SU-DHL-6 (cell line): ENCODE data around the gene NTN4.
A peak's percentile ranks its signal among the peaks of the same experiment; 100 is the strongest.
"Not testable (repeated sequence)": the region's sequence is repeated elsewhere in the genome, so short reads cannot be mapped to it uniquely, and the experiment has no call there.

ENCODE experiments used
- H2AFZ ChIP-seq: fragments of 200-600 bp; sonication (generic); 2 replicates; pipeline ENCODE4 v1.6.1; 2014; ENCODE audit warnings: low read depth, mild to moderate bottlenecking, moderate library complexity, mixed read lengths, antibody characterized with exemption, low read length; ENCODE audit not compliant: severe bottlenecking
- H3F3A ChIP-seq: fragments of 200-600 bp; shearing (Covaris generic); 2 replicates; pipeline ENCODE4 v1.6.0; 2016; ENCODE audit warnings: antibody characterized with exemption, mild to moderate bottlenecking; ENCODE audit not compliant: insufficient read depth
- H3K27ac ChIP-seq: fragments of 200-600 bp; sonication (generic); 2 replicates; pipeline ENCODE4 v1.5.1; 2016; ENCODE audit warnings: low read depth, mild to moderate bottlenecking, low read length, moderate library complexity, mixed read lengths
- H3K27me3 ChIP-seq: fragments of 200-600 bp; sonication (generic), shearing (Covaris generic); 2 replicates; pipeline ENCODE4 v1.6.0; 2014; ENCODE audit warnings: mild to moderate bottlenecking, low read length
- H3K36me3 ChIP-seq: fragments of 200-600 bp; sonication (generic); 2 replicates; pipeline ENCODE4 v1.6.1; 2014; ENCODE audit warnings: mild to moderate bottlenecking, low read length, mixed read lengths
- H3K4me2 ChIP-seq: fragments of 300-600, 200-600 bp; shearing (Covaris generic), sonication (generic); 2 replicates; pipeline ENCODE4 v1.6.0; 2014; ENCODE audit warnings: low read length, low read depth, mild to moderate bottlenecking; ENCODE audit not compliant: poor library complexity, severe bottlenecking
- H3K4me3 ChIP-seq: fragments of 200-600 bp; sonication (generic); 2 replicates; pipeline ENCODE4 v1.5.1; 2014; ENCODE audit warnings: antibody characterized with exemption, low read length, mild to moderate bottlenecking, mixed read lengths; ENCODE audit not compliant: insufficient read depth, poor library complexity, severe bottlenecking
- H3K79me2 ChIP-seq: fragments of 200-600 bp; sonication (generic); 2 replicates; pipeline ENCODE4 v1.6.1; 2014; ENCODE audit warnings: mild to moderate bottlenecking, low read length, moderate library complexity; ENCODE audit not compliant: insufficient read depth
- H3K9ac ChIP-seq: fragments of 200-600 bp; sonication (generic); 2 replicates; pipeline ENCODE4 v1.7.0; 2014; ENCODE audit warnings: mild to moderate bottlenecking, low read length
- H3K9me2 ChIP-seq: fragments of 200-600 bp; sonication (generic); replicated peaks from 2 replicates; pipeline ENCODE4 v1.6.1; 2014; ENCODE audit warnings: low read length; ENCODE audit not compliant: insufficient read depth
- H3K9me3 ChIP-seq: fragments of 200-600 bp; sonication (generic); 2 replicates; pipeline ENCODE4 v1.6.1; 2014; ENCODE audit warnings: low read length, mixed read lengths; ENCODE audit not compliant: insufficient read depth
- H4K20me1 ChIP-seq: fragments of 200-600 bp; sonication (generic); 2 replicates; pipeline ENCODE4 v1.6.1; 2014; ENCODE audit warnings: low read depth, mild to moderate bottlenecking, antibody characterized with exemption, low read length, moderate library complexity, mixed read lengths
- EZH2phosphoT487 ChIP-seq: fragments of 200-600 bp; sonication (generic), shearing (Covaris generic); conservative IDR thresholded peaks from 2 replicates; pipeline ENCODE4 v1.6.1; 2018; ENCODE audit warnings: mild to moderate bottlenecking, antibody characterized with exemption, low read length, moderate library complexity, mixed read lengths
- TF ChIP-seq, protein P1 (sequence below): fragments of 200-600 bp; sonication (generic); IDR thresholded peaks from one replicate; pipeline ENCODE4 v1.5.1; 2017; ENCODE audit warnings: antibody characterized with exemption, mild to moderate bottlenecking, low read length, moderate library complexity; ENCODE audit not compliant: insufficient read depth, poor library complexity, severe bottlenecking

Gene NTN4

DNA sequence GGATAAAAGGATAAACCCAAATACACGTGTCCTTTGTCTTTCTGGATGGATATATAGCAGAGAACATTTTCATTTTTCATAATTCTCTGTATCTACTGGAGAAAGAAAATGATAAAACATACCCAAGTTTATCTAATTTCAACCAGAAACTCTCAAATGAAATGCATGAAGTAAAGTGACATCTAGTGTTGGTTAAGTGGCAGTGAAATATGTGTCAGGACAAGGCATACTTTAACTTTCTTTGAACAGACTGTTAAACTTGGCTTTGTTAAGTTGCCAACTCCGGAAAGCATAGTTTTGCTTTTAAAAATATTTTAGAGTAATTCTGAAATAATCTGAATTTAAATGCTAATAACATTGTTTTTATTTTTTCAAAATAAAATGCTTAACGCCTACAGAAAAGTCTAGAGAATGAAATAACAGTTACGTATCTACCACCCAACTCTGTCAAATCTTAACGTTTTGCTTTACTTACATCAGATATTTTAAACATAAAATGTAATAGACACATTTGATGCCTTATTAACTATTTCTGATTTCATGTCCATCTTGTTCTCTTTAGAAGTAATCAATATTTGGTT, 25.2 kb upstream of the NTN4 start:
- H4K20me1 ChIP-seq, result no peaks in the 10 kb centered on the region
- no peaks in the 10 kb centered on the region for H3K79me2 ChIP-seq
- no peaks in the 10 kb centered on the region for H3K9me3 ChIP-seq
- H3F3A ChIP-seq, result no peaks in the 10 kb centered on the region
- TF ChIP-seq, protein P1, sequence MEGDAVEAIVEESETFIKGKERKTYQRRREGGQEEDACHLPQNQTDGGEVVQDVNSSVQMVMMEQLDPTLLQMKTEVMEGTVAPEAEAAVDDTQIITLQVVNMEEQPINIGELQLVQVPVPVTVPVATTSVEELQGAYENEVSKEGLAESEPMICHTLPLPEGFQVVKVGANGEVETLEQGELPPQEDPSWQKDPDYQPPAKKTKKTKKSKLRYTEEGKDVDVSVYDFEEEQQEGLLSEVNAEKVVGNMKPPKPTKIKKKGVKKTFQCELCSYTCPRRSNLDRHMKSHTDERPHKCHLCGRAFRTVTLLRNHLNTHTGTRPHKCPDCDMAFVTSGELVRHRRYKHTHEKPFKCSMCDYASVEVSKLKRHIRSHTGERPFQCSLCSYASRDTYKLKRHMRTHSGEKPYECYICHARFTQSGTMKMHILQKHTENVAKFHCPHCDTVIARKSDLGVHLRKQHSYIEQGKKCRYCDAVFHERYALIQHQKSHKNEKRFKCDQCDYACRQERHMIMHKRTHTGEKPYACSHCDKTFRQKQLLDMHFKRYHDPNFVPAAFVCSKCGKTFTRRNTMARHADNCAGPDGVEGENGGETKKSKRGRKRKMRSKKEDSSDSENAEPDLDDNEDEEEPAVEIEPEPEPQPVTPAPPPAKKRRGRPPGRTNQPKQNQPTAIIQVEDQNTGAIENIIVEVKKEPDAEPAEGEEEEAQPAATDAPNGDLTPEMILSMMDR, result peak; percentile 56
- TF ChIP-seq EZH2phosphoT487, result no peak
- no peaks in the 10 kb centered on the region for H3K27me3 ChIP-seq
- H3K36me3 ChIP-seq, result no peaks in the 10 kb centered on the region
- H3K4me2 ChIP-seq, result no peak overlapping the region
- no peak overlapping the region for H3K27ac ChIP-seq
- H3K9ac ChIP-seq, result no peak overlapping the region
- H3K4me3 ChIP-seq, result no peak overlapping the region
- no peak overlapping the region for H2AFZ ChIP-seq
- H3K9me2 ChIP-seq, result no peaks in the 10 kb centered on the region

DNA sequence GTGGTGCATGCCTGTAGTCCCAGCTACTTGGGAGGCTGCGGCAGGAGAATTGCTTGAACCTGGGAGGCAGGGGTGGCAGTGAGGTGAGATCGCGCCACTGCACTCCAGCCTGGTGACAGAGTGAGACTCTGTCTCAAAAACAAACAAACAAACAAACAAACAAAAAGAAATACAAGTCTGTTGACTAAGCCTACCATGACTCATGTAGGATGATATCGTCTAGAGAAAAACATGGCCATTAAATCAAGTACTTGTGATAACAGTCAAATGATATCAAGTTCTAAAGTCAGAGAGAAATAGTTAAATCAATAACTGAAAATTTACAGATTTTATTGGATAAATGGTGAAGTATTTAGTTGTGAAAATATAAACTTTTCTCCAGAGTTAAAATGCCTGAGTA, 21.6 kb upstream of the NTN4 start:
- not testable (repeated sequence) for H3K4me3 ChIP-seq, H3K9me2 ChIP-seq, H4K20me1 ChIP-seq, H3K4me2 ChIP-seq, H3K27me3 ChIP-seq, H3K9ac ChIP-seq, H3K9me3 ChIP-seq, H3K36me3 ChIP-seq, H3K79me2 ChIP-seq, H3K27ac ChIP-seq, H2AFZ ChIP-seq, H3F3A ChIP-seq

DNA sequence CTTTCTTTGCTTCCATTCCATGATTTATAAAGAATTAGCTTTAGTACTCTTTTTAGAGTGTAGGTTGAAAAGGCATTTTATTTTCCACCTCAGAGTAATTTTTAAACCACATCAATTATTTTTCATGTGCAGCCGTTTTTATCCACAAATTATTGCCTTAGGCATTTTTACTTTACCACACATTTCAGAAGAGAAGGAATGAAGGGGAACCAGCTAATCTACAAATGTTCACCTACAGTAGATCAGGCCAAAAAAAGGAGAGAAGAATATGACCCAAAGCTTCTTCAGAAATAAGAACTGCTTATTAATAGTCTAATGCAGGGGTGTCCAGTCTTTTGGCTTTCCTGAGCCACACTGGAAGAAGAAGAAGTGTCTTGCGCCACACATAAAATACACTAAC, 19.8 kb upstream of the NTN4 start:
- Histone ChIP-seq H3K4me2 (no peak overlapping the region), H3K9ac (no peak overlapping the region), H3K79me2 (no peaks in the 10 kb centered on the region), H3K27ac (no peak overlapping the region), H3K4me3 (no peak overlapping the region), H3K9me2 (no peaks in the 10 kb centered on the region), H3F3A (no peaks in the 10 kb centered on the region), H3K36me3 (no peaks in the 10 kb centered on the region), H4K20me1 (no peaks in the 10 kb centered on the region), H3K9me3 (no peaks in the 10 kb centered on the region), H3K27me3 (no peaks in the 10 kb centered on the region), H2AFZ (no peak overlapping the region)
- no peak for TF ChIP-seq EZH2phosphoT487
- TF ChIP-seq, protein P1, result no peak

DNA sequence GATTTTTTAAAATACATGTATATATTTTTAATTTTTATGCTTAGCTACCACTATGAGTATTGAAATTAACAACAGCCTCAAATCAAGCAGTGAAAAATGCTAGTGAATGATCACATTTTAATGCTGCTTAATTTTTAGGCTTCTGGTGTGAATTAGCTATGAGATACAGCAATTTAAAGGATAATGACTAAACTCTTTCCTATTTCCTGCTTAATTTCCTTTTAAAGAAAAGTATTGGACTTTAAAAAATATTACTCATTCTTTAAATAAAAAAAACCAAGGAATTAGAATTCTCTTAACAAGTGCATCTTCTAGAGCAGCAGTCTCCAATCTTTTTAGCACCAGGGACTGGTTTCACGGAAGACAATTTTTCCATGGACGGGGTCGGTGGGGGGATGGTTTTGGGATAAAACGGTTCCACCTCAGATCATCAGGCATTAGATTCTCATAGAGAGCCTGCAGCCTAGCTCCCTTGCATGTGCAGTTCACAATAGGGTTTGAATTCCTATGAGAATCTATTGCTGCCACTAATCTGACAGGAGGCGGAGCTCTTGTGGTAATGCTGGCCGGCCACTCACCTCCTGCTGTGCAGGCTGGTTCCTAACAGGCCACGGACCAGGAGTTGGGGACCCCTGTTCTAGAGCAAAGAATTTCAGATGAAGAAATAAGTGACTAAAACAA, 18.6 kb upstream of the NTN4 start:
- Histone ChIP-seq H3K27ac (no peak overlapping the region), H3K36me3 (no peaks in the 10 kb centered on the region), H3K79me2 (no peaks in the 10 kb centered on the region), H3K9ac (no peak overlapping the region), H3F3A (no peaks in the 10 kb centered on the region), H3K4me3 (no peak overlapping the region), H4K20me1 (no peaks in the 10 kb centered on the region), H2AFZ (no peak overlapping the region), H3K27me3 (no peaks in the 10 kb centered on the region), H3K9me3 (no peaks in the 10 kb centered on the region), H3K4me2 (no peak overlapping the region), H3K9me2 (no peaks in the 10 kb centered on the region)
- TF ChIP-seq, protein P1, result no peak
- TF ChIP-seq EZH2phosphoT487, result no peak
